GM19324 (cell line): ENCODE measurements around the gene FASN.
"Not testable (repeated sequence)": the region's sequence is repeated elsewhere in the genome, so short reads cannot be mapped to it uniquely, and the experiment has no call there.

ENCODE experiments used
- ATAC-seq: cut with Tn5 transposase; IDR thresholded peaks from one replicate; pipeline ENCODE4 v1.9.1; 2021; ENCODE audit warnings: mild to moderate bottlenecking, moderate library complexity; ENCODE audit not compliant: unreplicated experiment, low FRiP score

Gene FASN

DNA sequence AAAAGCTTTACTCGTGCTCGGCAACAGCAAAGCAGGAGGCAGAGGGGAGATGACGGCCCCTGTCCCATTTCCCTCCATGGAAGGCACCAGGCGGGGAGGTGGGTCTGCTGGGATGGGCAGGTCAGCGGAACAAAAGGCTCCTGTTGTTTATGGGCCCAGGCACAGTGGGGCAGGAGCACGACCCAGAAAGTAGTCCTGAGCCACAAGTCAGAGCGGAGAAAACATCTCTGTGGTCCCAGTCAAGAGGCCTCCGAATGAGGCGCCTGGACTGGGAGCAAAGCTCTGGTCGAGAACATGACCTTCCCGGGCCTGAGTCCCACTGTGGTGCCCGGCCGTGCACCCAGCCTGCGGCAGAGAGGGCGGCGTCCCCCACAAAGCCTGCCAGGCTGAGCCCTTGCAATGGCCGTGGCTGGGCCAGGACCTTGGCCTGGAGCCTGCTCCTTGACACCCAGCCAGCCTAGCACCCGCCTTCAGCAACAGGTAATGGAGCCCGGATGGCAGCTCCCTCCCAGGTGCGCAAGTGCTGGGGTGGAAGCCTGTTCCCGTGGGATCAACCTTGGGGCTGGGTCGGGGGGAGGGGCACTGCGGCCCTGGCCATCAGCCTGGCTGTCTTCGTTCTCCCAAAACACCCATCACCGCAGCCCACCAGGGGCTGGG lies 50.0 kb downstream of the FASN start:
- no peak for ATAC-seq

DNA sequence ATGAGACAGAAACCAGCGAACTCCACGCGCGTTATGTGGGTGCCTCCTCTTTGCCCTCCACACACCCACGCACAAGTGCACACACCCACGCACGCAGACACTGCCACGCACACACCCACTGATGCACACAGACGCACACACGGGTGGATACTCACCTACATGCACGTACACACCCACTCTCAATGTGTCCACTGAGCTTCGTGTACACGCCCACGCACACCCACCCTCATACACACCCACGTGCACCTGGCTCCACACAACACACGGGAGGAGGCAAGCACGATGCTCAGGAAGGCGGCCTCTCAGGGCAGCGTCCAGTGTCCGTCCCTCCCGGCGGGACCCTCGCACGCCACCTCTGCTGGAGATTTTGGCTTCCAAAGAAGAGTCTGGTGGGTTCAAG lies 50.7 kb downstream of the FASN start:
- no peak for ATAC-seq

DNA sequence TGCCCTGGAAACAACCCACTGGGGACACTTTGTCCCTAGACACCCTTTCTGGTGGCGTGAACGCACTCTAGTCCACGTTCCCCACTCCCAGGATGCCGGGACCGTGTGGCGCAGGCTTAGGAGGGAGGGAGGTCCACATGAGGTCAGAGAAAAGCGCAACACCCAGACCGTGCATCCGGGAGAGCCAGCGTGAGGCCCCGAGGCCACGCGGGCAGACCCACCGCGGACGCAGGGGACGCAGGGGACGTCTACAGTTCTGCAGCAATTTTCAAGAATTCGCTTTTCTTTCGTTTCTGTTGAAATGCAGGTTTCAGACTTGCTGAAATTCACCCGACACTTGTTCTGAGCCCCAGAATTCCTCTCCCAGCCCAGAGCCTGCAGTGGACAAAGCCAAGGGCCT lies 51.1 kb downstream of the FASN start:
- ATAC-seq, result no peak

DNA sequence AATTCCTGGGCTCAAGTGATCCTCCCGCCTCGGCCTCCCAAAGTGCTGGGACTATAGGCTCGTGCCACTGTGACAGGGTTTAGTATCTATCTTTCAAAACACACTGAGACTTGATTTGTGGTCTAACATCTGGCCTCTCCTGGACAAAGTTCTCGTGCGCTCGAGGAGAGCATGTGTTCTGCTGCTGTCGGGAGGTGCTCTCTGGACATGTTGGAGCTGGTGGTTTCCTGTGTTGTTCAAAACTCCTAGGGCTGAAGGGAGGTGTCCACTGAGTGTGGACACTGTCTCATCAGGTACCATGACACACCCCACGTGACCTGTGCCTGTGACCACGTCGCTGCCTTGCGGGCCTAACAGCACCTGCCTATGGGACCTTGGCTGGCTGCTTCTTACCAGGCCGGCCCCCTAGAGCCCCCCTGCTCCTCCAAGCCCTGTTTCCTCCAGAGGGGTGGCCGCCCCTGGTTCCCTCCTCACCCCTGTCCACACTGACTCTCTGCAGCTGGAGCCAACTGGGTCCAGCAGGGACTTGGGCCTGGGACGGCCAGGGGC lies 52.0 kb downstream of the FASN start:
- no peak for ATAC-seq

GRCh38 chr17:82043507-82043906 lies 54.5 kb downstream of the FASN start:
- no peak for ATAC-seq

DNA sequence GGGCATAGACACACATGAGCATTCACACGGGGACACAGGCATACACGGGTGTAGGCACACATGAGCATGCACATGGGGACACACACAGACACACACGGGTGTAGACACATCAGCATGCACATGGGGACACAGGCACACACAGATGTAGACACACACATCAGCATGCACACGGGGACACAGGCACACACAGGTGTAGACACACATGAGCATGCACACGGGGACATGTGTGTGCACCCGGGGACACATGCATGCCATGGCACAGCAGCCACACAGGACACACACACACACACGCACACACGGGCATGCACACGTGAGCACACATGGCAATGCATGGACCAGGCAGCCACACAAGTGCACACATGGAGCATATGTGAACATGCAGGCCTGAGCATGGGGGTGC lies 55.4 kb downstream of the FASN start:
- no peak for ATAC-seq

DNA sequence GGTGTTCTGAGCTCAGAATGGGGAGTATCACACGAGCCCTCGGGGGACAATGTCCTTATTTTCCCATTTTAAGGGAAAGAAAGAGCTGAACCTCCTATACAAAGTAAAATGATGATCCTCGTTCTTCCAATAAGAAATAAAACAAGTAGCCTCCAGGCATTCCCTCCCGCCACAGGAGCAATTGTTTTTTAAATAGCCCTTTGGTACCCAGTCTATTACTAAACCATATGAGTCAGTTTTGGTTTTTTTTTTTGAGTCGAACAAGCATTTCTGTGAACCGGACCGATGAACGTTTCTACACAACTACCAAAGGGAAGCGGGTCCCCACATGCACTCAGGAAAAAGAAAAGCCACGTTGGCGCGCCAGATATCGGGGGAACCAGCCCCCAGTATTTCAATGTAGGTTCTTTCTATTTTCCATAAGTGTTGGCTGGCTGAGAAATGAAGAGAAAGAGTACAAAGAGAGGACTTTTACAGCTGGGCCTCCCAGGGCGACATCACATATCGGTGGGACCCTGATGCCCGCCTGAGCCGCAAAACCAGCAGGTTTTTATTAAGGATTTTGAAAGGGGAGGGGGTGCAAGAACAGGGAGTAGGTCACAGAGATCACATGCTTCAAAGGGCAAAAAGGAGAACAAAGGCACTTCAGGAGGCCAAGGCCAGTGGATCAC lies 56.8 kb downstream of the FASN start:
- no peak for ATAC-seq

GRCh38 chr17:82039695-82040299 lies 58.2 kb downstream of the FASN start:
- ATAC-seq, result no peak

DNA sequence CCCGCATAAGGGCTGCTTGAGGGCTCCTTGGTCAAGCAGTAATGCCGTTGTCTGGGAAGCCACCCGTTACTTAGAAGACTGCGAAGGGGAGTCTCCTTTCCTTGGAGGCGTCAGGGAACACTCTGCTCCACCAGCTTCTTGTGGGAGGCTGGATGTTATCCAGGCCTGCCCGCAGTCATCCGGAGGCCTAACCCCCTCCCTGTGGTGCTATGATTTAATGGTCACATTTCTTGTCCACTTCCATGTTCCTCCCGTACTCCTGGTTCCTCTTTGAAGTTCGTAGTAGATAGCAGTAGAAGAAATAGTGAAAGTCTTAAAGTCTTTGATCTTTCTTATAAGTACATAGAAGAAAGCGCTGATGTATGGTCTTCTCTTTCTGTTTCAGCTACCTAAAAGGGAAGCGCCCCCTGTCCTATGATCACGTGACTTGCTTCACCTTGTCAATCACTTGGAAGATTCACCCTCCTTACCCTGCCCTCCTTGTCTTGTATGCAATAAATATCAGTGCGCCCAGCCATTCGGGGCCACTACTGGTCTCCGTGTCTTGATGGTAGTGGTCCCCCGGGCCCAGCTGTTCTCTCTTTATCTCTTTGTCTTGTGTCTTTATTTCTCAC lies 59.1 kb downstream of the FASN start:
- not testable (repeated sequence) for ATAC-seq

DNA sequence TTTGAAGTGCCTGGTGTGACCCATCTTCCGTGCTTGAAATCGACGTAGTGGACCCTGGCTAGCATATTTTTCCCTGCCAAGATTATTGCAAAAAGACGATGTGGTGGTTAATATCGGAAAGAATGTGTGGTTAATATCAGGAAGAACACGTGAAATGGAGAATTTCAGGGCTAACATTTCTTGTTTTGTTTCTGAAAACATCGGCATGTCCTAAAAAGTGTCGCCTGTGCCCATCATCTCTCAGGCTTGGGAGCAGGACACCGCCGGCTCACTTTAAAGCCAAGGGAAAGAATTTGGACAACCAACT lies 60.2 kb downstream of the FASN start:
- ATAC-seq, result no peak

DNA sequence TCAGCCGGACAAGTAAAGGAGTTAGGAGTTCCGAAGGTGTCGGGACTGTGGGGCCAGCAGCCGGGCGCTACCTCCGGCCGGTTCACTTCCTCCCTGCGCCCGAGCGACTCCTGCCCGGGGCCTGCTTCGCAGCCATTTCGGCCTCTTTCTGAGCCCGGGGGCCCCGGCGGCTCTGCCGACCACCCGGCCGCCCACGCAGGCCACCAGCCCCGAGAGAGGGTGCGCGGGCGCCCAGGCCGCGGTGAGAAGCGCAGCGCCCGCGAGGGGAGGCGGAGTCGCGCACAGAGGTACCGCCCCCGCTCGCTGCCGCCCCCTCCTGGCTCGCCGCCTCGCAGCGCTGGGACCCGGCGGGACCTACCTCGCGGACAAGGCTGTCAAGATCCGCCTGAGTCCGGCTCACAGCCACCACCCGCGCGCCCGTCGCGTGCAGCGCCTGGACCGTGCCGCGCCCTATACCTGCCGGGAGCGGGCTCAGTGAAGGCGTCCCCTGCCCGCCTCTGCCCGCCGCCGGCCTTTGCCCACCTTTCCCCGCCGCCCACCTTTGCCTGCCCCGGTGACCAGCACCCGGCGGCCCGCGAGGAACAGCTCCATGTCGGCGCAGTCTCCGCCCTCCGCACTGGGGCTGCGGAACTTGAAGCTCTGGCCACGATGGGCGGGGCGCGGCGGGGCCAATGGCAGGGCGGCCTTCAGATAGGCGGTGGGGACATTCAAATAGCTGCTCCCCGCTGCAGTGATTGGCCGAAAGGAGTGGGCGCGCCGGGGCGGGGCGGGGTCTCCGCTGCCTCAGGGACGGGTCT lies 60.7 kb downstream of the FASN start, which contains the start of gene DCXR:
TSS of gene DCXR (minus strand) at position 606 of the 797 bp plus-strand sequence. CDS start at position 591, 15 bp downstream.
- ATAC-seq, result peak; percentile 86

DNA sequence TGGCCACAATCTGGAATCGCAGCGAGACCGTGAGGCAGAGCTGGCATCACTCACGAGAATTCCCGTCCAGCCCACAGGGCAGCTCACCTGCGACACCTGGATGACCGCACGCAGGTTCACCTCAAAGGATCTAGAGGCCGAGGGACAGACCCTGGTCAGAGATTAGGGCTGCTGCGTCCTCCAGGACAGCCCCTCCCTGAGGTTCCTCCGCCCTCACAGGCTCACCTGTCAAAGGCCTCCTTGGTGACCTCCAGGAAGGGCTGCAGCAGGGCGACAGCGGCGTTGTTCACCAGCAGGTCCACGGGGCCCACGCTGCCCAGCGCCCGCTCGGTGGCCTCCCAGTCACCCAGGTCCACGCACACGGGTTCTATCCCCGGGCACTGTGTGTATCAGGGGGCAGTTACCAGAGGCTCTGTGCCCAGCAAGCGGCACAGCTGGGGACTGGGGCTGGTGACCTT lies 61.4 kb downstream of the FASN start:
- ATAC-seq, result no peak

- no peak for ATAC-seq
Measured at GRCh38 chr17:82035956-82036633, 61.9 kb downstream of the FASN start.

DNA sequence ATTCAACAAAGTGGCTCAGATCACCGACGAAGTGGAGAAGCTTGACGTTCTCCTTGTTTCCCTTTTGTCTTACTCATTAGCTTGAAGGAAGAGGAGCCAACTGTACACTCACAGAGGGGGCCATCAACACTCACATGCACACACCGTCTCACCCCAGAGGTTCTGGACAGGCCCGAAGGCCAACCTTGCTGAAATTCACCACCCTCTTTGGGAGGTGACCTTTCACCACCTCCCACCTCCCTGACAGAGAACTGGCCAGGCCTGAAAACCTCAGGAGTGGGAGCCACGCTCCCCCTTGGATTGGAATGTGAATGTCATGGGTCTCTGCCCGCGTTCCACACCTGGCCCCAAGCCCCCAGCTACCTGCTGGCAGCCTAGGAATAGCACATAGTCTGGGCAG lies 62.5 kb downstream of the FASN start:
- no peak for ATAC-seq

GRCh38 chr17:82034371-82035011 lies 63.5 kb downstream of the FASN start:
- no peak for ATAC-seq

DNA sequence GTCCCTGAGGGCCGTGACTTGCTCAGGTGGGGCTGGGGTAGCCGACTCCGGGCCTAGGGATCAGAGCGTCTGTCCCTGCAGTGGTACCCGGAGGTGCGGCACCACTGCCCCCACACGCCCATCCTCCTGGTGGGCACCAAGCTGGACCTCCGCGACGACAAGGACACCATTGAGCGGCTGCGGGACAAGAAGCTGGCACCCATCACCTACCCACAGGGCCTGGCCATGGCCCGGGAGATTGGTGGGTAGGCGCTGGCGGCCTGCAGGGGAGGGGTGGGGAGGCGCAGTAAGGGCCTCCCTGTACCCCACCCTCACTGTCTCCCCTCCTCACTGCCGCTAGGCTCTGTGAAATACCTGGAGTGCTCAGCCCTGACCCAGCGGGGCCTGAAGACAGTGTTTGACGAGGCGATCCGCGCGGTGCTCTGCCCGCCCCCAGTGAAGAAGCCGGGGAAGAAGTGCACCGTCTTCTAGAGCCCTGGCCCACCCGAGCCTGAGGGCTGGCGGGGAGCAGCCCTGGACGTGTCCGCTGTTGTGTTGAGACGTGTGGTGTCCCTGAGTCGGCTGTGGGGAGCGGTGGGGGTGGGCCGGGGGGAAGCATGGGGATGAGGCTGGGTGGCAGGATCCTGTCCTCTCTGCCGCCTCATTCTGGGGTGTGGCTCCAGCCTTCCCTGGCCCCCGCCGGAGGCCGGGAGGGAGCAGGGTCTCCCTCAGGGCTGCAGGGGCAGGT lies 64.5 kb downstream of the FASN start:
- ATAC-seq, result no peak

DNA sequence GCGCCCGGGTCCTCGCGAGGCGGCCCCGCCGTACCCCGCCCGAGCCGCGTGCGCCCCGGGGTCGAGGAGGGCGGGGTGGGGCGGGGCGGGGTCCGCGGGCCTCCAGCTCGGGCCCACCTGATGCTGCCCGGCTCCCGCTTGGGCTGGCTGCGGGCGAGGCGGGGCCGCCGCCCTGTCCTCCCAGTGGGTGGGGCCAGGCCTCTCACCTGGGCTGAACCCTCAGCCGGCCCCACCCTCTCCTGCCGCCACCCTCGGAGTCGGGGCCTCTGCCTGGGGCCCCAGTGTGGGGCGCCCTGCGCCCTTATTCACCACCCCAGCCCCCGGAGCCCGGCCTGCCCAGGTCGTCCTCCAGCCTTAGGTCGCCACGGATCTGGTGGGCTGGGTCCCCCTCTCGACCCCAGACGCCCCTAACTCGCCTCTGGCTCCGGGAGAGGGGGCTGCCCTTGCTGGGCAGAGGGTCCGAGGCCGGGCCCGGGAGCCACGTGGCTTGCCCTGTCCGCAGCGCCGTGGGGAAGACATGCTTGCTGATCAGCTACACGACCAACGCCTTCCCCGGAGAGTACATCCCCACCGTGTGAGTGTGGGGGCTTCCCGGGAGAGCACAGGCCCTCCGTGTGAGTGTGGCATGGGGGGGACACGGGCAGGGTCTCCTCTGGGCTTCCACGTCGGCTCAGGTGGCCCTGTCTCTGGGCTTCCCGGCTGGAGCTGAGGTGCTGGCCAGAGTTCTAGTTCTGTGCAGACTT lies 66.0 kb downstream of the FASN start:
- no peak for ATAC-seq

- ATAC-seq, result no peak
Measured at GRCh38 chr17:82031303-82031884, 66.6 kb downstream of the FASN start, which contains the start of gene RAC3. RAC3 (plus strand) TSS chr17:82031678; CDS start chr17:82031762, 84 bp downstream.
